GM12865 (cell line): ENCODE measurements around the gene TCF7L1.

Experiments
- DNase-seq: peaks from one replicate; pipeline ENCODE4 v3.0.0; 2010; ENCODE audit warnings: low read depth
- H3K4me3 ChIP-seq: 2 replicates; pipeline ENCODE4 v1.5.1; 2011; ENCODE audit warnings: mild to moderate bottlenecking, low read depth, low read length, control low read depth
- CTCF ChIP-seq: IDR thresholded peaks from 2 replicates; pipeline ENCODE4 v1.5.1; 2011; ENCODE audit warnings: low read length, control low read depth, low read depth, inconsistent platforms; ENCODE audit not compliant: insufficient read depth; ENCODE audit errors: missing control alignments

Gene TCF7L1

GRCh38 chr2:85132834-85133637 lies at the start of gene TCF7L1:
Gene TCF7L1, plus strand, starts transcription at chr2:85133392. Its CDS starts 293 bp downstream, at chr2:85133685.
- H3K4me3 ChIP-seq: peak within 1 kb of the TSS; percentile 21
- peak; percentile 25 for TF ChIP-seq CTCF
- DNase-seq: peak; percentile 27

- TF ChIP-seq CTCF: no peak
- DNase-seq: no peak
- H3K4me3 ChIP-seq: no peak overlapping the region
These were observed 47.6 kb upstream of the TCF7L1 start for GRCh38 chr2:85085563-85085962.

GRCh38 chr2:85087541-85087940 lies 45.7 kb upstream of the TCF7L1 start:
- DNase-seq: no peak
- no peak overlapping the region for H3K4me3 ChIP-seq
- no peak for TF ChIP-seq CTCF

- no peak for TF ChIP-seq CTCF
- H3K4me3 ChIP-seq: no peak overlapping the region
These were observed 44.3 kb upstream of the TCF7L1 start for GRCh38 chr2:85088921-85089320.

GRCh38 chr2:85089585-85089984 lies 43.6 kb upstream of the TCF7L1 start:
- no peak for TF ChIP-seq CTCF
- no peak overlapping the region for H3K4me3 ChIP-seq

More at GRCh38 chr2:85088921-85089320, 44.3 kb upstream of the TCF7L1 start:
- DNase-seq: no peak

GRCh38 chr2:85091838-85092237 lies 41.4 kb upstream of the TCF7L1 start:
- TF ChIP-seq CTCF: no peak
- H3K4me3 ChIP-seq: no peak overlapping the region
- DNase-seq: no peak

More at GRCh38 chr2:85089585-85089984, 43.6 kb upstream of the TCF7L1 start:
- DNase-seq: no peak
